CD4-positive, alpha-beta T cell treated with Interleukin-1 beta for 1 hour (primary cell): Measurements from ENCODE around the gene SLC39A11.
"Not testable (repeated sequence)": the region's sequence is repeated elsewhere in the genome, so short reads cannot be mapped to it uniquely, and the experiment has no call there.

ENCODE experiments used
- DNase-seq, 2 donors: peaks; one replicate each; pipeline ENCODE4 v3.0.0-alpha.2; 2020 to 2022

The SLC39A11 gene

GRCh38 chr17:72811976-72812687, 280.4 kb downstream of the SLC39A11 start:
- no peak for DNase-seq

GRCh38 chr17:72810991-72811508, 281.4 kb downstream of the SLC39A11 start:
- no peak for DNase-seq

GRCh38 chr17:72806011-72806410, 286.5 kb downstream of the SLC39A11 start:
- DNase-seq, result no peak

GRCh38 chr17:72804949-72805707, 287.4 kb downstream of the SLC39A11 start:
- no peak for DNase-seq

GRCh38 chr17:72802726-72803125, 289.8 kb downstream of the SLC39A11 start:
- DNase-seq, result no peak

- DNase-seq, result no peak
Observed at GRCh38 chr17:72797142-72797541, 295.3 kb downstream of the SLC39A11 start.

- DNase-seq, result no peak
Observed at GRCh38 chr17:72795941-72796340, 296.5 kb downstream of the SLC39A11 start.

GRCh38 chr17:72794152-72794551, 298.3 kb downstream of the SLC39A11 start:
- no peak for DNase-seq

- no peak for DNase-seq
Observed at GRCh38 chr17:72792771-72793170, 299.7 kb downstream of the SLC39A11 start.

GRCh38 chr17:72790190-72790589, 302.3 kb downstream of the SLC39A11 start:
- DNase-seq, result no peak

- DNase-seq, result no peak
Observed at GRCh38 chr17:72789711-72790110, 302.8 kb downstream of the SLC39A11 start.

- no peak for DNase-seq
Observed at GRCh38 chr17:72788950-72789585, 303.4 kb downstream of the SLC39A11 start.

GRCh38 chr17:72786209-72786608, 306.3 kb downstream of the SLC39A11 start:
- DNase-seq, result no peak

GRCh38 chr17:72782985-72783701, 309.3 kb downstream of the SLC39A11 start:
- DNase-seq, result no peak

- not testable (repeated sequence) for DNase-seq
Observed at GRCh38 chr17:72782437-72782836, 310.1 kb downstream of the SLC39A11 start.

- DNase-seq, result no peak
Observed at GRCh38 chr17:72778169-72779151, 314.0 kb downstream of the SLC39A11 start.

- DNase-seq, result no peak
Observed at GRCh38 chr17:72775919-72776318, 316.6 kb downstream of the SLC39A11 start.

- no peak for DNase-seq
Observed at GRCh38 chr17:72775237-72775636, 317.3 kb downstream of the SLC39A11 start.

- no peak for DNase-seq
Observed at GRCh38 chr17:72774236-72774635, 318.3 kb downstream of the SLC39A11 start.

GRCh38 chr17:72773225-72773624, 319.3 kb downstream of the SLC39A11 start:
- not testable (repeated sequence) for DNase-seq

- DNase-seq, result no peak
Observed at GRCh38 chr17:72772331-72772821, 320.1 kb downstream of the SLC39A11 start.
